ENCODE results near the gene KCNK4.
A peak's percentile ranks its signal among the peaks of the same experiment; 100 is the strongest.

GRCh38 chr11:64341851-64342791, 51.0 kb downstream of the KCNK4 start:
- TF ChIP-seq CTCF (IDR thresholded peaks at IDR 0.05): peak in 5 of 7 experiments; percentile 37 to 66 (median 50)
- peak; percentile 51 to 82 (median 76) for TF ChIP-seq POLR2AphosphoS5 (IDR thresholded peaks at IDR 0.05)
